Breast epithelium (tissue), 3 donors: Measurements from ENCODE around the gene FRMD4A.

ENCODE experiments used
- CTCF ChIP-seq, 3 donors: fragments of 450-650 bp; IDR thresholded peaks; one replicate each; pipeline ENCODE4 v1.5.1; 2016 to 2017; ENCODE audit warnings: antibody characterized with exemption in 3 of 3, mild to moderate bottlenecking in 3 of 3, moderate library complexity in 3 of 3
- POLR2A ChIP-seq: fragments of 450-650 bp; IDR thresholded peaks from one replicate; pipeline ENCODE4 v1.6.1; 2016; ENCODE audit warnings: antibody characterized with exemption, mild to moderate bottlenecking, moderate library complexity

GRCh38 chr10:14235566-14236195 lies 95.0 kb downstream of the FRMD4A start:
- TF ChIP-seq CTCF (IDR thresholded peaks at IDR 0.05) = no peak
- no peak for TF ChIP-seq POLR2A
